GM18511 (cell line): ENCODE data around the gene IVD.
A peak's percentile ranks its signal among the peaks of the same experiment; 100 is the strongest.

Source experiments
- ATAC-seq: cut with Tn5 transposase; IDR thresholded peaks from one replicate; pipeline ENCODE4 v1.9.1; 2021; ENCODE audit warnings: mild to moderate bottlenecking, moderate library complexity; ENCODE audit not compliant: unreplicated experiment

IVD gene

DNA sequence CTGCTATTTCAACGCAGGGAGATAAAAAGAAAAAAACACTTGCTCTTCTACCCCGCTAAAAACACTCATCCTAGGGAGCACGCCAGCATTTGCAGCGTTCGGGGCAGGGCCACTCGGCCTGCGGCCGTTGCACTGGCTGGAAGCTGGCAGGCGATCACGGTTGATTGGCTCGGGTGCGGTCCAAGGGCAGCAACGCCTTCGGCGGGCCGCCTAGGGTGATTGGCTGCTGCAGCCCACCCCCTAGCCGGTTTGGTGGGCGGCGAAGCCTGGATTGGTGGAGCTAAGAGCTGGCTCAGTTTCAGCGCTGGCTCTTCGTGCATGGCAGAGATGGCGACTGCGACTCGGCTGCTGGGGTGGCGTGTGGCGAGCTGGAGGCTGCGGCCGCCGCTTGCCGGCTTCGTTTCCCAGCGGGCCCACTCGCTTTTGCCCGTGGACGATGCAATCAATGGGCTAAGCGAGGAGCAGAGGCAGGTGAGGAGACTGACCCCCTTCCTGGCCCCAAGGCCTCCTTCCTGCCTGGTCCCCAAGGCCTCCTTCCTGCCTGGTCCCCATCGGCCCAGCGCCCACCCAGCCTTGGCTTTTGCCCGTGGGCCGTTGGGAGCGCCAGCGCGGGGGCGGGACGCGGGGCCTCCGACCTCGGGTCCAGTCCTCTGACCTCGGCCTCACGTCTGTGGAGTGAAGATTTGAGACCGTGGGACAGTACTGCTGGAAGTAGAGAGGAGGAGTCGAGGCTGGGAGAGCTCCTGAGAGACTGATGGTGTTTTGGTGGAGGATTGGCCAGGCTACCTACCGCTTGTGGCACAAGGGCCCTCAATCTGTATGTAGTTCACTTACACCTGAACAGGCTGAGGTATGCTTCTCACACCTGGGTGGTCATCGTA lies at the start of gene IVD:
TSS of gene IVD (plus strand) at position 295 of the 881 bp plus-strand sequence. CDS start at position 328, 33 bp downstream.
- peak; percentile 94 for ATAC-seq

DNA sequence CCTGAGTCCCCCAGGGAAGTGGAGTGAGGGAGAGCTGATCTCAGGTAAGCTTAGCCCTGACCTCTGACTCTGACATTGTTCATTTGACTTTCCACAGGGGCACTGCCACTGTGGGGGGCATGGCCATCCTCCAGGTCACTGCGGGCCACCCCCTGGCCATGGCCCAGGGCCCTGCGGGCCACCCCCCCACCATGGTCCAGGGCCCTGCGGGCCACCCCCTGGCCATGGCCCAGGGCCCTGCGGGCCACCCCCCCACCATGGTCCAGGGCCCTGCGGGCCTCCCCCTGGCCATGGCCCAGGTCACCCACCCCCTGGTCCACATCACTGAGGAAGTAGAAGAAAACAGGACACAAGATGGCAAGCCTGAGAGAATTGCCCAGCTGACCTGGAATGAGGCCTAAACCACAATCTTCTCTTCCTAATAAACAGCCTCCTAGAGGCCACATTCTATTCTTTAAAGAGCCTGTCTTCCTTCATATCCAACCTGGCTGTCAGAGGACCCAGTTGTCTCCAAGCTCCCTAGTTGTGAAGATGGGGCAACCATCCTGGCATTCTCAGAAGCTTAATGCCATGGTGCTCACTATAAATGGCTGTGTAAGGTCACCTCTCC lies 49.5 kb upstream of the IVD start:
- ATAC-seq: no peak

DNA sequence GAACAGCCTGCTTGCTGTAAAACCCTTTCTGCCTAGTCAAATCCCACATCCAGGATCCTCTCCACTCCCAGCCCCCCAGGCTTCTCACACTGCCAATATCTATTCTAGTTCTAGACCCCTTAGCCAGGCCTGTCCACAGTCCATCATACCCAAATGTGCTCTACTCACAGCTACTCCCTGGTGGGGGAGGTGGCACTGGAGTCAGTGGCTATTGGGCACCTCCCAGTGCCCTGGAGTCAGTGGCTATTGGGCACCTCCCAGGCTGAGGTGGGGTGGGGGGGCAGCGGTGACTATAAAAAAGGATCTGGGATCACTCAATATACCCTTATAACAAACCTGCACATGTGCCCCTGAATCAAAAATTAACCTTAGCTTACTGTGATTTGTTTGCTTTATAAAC lies 48.3 kb upstream of the IVD start:
- no peak for ATAC-seq

DNA sequence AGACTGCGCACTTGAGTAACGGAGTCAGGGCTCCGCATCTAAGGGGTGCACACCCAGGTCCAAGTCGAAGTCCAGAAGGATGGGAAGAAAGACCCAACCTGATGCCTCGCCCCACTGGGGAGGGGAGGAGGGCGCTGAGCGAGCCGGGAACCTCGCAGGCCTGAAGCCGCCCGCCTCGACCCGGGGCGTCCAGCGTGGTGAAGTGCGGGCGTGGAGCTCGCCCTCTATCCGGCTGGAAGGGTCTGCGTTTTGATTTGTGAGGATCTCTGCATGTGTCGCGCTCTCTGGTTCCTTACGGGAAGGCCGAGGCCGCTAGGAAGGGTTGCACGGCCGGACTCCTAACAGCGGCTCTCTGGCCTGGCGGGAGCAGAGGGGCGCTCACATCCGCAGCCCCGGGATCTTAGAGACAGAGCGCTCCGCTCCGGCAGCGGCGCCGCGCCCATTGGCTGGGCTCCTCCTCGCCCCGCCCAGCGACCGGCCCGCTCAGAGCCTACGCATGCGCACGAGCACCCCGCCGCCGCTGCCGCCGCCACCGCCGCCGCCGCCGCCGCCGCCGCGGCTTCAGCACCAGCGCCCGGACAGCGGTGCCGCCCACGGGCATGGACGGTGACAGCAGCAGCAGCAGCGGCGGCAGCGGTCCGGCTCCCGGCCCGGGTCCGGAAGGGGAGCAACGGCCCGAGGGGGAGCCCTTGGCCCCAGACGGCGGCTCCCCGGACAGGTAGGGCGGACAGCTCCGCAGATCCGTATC lies 47.7 kb upstream of the IVD start, which contains the start of gene DISP2:
TSS of gene DISP2 (plus strand) at position 497 of the 748 bp plus-strand sequence. CDS start at position 600, 103 bp downstream.
- peak; percentile 89 for ATAC-seq

DNA sequence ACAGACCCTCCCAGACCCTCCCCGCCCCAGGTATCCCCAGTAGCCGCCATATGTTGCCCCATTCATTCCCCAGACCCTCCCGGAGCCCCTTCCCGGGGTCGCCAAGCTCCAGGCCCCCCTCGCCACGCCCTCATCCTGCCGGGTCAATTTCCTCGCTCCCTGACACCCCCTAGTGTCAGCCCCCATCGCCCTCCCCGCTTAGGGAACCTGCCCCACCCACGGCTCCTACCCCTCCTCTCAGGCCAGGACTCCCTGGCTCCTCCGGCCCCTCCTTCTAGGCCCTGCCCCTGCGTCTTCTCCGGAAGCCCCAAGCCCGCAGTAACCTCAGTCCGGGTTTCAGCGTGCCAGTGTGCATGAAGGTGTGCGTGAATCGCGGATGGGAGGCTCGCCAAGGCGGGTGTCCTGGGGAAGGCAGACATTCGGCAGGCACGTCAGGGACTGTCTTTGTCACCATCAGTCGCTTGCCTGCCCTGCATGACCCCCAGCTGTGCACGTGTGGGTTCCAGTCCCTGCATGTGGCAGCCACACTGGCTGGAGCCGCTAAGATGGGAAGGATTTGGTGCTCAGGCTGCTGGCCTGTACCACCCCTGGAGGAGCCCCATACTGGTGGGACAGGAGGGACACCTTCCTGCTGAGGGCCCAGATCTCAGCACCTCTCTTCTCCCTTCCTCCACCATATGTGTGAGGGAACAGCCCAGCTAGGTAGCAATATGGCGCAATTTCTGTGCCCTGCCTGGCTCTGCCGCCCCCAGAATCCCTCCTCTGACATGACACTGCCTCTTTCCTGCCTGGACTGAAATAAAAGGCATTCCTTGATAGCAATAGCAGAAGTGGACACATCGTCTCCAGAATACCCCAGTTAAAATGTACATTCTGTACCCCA lies 46.9 kb upstream of the IVD start:
- ATAC-seq: peak; percentile 28

DNA sequence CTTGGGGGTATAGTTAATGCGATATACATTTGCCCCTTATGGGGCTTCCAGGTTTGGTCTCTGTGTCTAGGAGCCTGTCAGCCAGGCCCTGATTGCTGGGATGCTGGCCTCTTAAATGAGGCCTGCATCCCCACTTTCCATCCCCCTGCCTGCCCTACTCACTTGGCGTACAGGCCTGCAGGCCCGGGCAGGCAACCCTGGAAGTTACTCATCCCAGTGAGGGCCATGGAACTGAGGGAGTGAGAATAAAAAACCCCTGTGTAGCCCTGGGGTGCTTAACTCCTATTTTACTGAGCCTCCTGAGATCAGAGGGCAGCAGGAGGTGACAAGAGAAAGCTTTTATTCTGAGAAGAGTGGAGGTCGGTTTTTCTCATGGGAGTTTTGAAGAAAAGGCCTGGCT lies 45.6 kb upstream of the IVD start:
- no peak for ATAC-seq

DNA sequence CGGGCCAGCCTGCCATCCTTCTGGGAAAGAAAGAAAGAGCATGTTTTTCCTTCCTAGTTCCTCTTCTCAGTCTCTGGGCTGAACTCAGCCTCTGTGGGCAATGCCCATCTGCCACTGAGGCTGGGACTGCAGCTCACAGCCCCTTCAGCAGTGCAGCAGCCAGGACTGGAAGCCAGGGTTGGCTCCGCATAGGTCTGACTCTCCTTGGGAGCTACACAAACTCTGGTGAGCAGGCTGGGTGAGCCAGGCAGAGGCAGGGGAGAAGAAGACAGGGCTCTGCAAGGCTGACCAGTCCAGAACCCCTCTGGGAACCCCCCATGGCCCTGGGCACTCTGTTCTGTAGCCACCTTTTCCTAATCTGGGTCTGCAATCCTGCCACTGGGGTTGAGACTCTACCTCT lies 44.0 kb upstream of the IVD start:
- no peak for ATAC-seq

DNA sequence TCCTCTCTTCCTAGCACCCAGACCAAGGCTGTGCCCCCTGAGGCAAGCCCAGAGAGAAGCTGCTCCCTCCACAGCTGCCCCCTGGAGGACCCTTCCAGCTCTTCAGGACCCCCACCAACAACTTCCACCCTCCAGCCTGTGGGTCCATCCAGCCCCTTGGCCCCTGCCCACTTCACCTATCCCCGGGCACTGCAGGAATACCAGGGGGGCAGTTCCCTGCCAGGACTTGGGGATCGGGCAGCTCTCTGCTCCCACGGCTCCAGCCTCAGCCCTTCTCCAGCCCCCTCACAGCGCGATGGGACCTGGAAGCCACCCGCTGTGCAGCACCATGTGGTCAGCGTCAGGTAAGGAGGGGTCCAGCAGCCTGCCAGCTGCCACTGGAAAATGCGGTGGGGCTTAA lies 42.0 kb upstream of the IVD start:
- ATAC-seq: no peak

DNA sequence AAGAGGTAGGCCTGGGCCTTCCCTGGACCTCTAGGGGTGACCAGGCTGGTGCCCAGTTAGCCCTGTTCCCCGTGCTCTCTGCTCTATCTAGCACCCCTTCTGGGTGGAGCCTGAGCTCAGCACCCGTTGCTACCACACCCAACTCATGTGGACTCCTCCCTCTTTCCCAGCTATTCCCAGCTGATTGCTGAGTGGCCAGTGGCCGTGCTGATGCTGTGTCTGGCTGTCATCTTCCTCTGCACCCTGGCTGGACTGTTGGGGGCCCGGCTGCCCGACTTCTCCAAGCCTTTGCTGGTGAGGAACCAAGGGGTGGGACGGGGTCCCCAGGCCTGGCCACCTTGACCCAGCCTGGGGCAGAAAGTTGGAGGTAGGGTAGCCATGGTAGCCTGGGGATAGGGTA lies 41.3 kb upstream of the IVD start:
- no peak for ATAC-seq

DNA sequence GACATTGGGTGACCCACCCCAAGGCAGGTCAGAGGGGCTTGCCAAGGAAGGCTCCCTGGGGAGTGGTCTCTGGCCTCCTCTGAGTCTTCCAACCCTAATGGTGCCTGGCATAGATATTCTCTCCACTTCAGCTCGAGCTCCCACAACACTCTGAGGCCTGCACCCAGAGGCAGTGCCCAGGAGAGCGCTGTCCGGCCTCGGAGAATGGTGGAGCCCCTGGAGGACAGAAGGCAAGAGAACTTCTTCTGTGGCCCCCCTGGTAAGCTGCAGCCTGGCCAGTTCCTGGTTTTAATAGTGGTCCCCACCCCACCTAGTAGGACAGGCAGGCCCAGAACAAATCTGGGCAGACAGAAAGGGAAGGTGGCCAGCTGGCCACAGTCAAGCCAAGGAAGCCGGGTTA lies 40.6 kb upstream of the IVD start:
- ATAC-seq: no peak

DNA sequence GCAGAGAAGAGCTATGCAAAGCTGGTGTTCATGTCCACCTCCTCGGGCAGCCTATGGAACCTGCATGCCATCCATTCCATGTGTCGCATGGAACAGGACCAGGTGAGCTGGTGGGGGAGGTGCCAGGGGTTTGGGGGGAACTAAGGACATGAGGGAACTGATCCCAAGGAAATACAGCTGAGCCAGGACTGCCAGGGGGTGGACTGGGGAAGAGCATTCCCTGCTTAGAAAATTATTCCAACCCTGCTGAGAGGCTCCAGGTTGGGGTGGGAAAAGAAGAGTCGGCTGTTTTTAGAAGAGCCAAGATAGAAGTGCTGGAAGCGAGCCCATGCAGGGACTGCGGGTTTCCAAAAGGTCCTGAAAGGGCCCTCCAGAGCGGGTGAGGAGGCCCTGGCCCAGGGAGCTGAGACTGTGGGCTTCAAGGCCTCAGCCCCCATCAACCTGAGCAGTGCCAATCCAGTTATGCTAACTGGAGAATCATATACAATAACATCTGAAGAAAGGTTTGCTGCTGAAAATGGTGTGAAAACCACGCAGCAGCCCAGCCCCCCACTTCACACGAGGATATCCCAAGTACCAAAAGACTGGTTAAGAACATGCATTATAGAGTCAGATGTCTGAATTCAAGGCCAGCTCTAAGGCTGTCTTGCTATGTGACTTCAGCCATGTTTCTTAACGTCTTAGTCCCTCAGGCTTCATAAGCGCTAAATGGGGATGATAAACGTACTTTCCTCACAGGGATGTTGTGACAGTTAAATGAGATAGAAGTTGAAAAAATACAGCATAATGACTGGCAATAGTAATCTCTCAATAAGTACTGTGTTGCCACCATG lies 39.8 kb upstream of the IVD start:
- ATAC-seq: no peak

DNA sequence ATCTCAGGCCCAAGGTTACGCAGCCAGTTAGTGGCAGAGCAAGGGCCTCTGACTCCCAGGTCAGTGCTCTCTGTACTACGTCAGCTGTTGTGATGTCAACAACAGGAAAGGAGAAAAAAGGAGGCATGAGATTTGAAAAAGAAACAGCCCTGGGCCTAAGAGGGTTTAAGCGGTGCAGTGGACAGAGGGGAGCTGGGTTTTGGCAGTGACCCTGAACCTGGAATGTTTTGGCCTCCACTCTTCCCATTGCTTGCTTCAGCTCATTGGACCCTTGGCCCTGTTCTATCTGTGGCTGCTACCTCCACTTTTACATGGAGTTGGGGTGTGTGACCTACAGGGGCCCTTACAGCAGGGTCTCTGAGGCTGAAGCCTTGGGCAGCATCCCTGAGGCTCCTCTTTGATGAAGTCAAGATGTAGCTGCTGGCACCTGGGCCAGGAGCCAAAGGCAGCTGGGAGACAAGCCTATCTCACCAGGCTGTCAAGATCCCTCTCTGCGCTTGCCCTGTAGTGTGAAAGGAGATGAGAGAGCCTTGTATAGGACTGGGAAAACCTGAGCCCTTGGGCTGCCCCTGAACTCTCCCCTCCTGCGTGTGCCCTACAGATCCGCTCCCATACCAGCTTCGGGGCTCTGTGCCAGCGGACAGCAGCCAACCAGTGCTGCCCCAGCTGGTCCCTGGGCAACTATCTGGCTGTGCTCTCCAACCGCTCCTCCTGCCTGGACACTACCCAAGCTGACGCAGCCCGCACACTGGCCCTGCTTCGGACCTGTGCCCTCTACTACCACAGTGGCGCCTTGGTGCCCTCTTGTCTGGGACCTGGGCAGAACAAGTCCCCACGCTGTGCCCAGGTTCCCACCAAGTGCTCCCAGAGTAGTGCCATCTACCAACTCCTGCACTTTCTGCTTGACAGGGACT lies 38.9 kb upstream of the IVD start:
- no peak for ATAC-seq

DNA sequence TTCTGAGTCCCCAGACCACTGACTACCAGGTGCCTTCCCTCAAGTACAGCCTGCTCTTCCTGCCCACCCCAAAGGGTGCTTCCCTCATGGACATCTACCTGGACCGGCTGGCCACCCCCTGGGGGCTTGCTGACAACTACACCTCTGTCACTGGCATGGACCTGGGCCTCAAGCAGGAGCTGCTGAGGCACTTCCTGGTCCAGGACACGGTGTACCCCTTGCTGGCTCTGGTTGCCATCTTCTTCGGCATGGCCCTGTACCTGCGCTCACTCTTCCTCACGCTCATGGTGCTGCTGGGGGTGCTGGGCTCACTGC lies 38.3 kb upstream of the IVD start:
- ATAC-seq: no peak

DNA sequence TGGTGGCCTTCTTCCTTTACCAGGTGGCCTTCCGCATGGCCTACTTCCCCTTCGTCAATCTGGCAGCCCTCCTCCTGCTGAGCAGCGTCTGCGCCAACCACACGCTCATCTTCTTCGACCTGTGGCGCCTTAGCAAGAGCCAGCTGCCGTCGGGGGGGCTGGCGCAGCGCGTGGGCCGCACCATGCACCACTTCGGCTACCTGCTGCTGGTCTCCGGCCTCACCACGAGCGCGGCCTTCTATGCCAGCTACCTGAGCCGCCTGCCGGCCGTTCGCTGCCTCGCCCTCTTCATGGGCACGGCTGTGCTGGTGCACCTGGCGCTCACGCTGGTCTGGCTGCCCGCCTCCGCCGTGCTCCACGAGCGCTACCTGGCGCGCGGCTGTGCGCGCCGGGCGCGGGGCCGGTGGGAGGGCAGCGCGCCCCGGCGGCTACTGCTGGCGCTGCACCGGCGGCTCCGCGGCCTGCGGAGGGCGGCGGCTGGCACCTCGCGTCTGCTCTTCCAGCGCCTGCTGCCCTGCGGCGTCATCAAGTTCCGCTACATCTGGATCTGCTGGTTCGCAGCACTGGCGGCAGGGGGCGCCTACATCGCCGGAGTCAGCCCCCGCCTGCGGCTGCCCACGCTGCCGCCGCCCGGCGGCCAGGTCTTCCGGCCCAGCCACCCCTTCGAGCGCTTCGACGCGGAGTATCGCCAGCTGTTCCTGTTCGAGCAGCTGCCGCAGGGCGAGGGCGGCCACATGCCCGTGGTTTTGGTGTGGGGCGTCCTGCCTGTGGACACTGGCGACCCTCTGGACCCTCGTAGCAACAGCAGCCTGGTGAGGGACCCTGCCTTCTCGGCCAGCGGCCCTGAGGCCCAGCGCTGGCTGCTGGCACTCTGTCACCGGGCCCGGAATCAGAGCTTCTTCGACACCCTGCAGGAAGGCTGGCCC lies 37.6 kb upstream of the IVD start:
- peak; percentile 94 for ATAC-seq

DNA sequence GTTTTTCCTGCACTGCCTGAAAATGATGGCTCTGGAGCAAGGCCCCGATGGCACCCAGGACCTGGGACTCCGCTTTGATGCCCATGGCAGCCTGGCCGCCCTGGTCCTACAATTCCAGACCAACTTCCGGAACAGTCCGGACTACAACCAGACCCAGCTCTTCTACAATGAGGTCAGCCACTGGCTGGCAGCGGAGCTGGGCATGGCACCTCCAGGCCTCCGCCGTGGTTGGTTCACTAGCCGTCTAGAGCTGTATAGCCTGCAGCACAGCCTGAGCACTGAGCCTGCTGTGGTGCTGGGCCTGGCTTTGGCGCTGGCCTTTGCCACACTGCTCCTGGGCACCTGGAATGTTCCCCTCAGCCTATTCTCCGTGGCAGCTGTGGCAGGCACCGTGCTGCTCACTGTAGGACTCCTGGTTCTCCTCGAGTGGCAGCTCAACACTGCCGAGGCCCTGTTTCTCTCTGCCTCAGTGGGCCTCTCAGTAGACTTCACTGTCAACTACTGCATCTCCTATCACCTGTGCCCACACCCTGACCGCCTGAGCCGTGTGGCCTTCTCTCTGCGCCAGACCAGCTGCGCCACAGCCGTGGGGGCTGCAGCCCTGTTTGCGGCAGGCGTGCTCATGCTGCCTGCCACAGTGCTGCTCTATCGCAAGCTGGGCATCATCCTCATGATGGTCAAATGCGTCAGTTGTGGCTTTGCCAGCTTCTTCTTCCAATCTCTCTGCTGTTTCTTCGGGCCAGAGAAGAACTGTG lies 36.7 kb upstream of the IVD start:
- no peak for ATAC-seq

DNA sequence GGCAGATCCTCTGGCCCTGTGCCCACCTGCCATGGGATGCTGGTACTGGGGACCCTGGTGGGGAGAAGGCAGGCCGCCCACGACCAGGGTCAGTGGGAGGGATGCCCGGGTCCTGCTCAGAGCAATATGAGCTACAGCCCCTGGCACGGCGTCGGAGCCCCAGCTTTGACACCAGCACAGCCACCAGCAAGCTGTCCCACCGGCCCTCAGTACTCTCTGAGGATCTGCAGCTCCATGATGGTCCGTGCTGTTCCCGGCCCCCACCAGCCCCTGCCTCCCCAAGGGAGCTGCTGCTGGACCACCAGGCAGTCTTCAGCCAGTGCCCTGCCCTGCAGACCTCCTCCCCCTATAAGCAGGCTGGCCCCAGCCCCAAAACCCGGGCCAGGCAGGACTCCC lies 36.1 kb upstream of the IVD start:
- no peak for ATAC-seq

DNA sequence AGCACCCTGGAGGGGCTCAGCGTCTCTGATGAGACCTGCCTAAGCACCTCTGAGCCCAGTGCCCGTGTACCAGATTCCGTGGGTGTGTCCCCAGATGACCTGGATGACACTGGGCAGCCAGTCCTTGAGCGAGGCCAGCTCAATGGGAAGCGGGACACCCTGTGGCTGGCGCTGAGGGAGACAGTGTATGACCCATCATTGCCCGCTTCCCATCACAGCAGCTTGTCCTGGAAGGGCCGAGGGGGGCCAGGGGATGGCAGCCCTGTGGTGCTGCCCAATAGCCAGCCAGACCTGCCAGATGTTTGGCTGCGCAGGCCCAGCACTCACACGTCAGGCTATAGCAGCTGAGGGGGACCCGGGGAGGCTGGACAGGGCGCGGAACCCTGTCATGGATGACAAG lies 35.6 kb upstream of the IVD start:
- ATAC-seq: no peak
